ENCODE data around the gene SKAP1.
"Not testable (repeated sequence)": the region's sequence is repeated elsewhere in the genome, so short reads cannot be mapped to it uniquely, and the experiment has no call there.

The SKAP1 gene

DNA sequence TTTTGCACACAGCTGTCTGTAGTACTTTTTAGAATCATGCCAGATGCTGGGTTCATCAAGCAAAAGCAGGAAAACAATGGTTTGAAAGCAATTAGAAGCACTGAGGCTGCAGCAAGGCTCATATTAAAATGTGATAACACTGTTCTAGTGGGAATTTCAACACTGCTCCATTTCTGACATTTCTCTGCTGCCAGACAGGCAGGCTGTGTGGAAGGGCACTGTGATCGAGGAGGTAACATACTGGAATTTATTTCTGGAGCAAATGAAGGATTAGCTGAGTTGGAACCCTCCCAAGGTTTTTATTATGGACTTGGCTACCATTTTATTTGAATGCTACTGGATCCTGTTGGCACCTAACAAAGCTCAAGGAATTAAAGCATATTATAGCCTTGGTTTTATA lies 66.9 kb downstream of the SKAP1 start:
- H3K9ac ChIP-seq (ENCODE audit: low read depth, low read length) = no peak overlapping the region
- H3K4me1 ChIP-seq (ENCODE audit: insufficient read depth, low read length) = no peaks in the 10 kb centered on the region
- no peaks in the 10 kb centered on the region for H3K9me3 ChIP-seq (ENCODE audit: insufficient read depth, low read depth, low read length)
- 88% methylated on average over 1 of the region's 1 CpG for WGBS
- no peak overlapping the region for H3K4me3 ChIP-seq (ENCODE audit: low read length)
- H3K27me3 ChIP-seq (ENCODE audit: insufficient read depth, low read length) = peaks cover 18% of the 10 kb centered on the region
- no peak overlapping the region for H3K27ac ChIP-seq (ENCODE audit: low read depth, low read length)
- no peaks in the 10 kb centered on the region for H3K36me3 ChIP-seq (ENCODE audit: insufficient read depth, low read length)

DNA sequence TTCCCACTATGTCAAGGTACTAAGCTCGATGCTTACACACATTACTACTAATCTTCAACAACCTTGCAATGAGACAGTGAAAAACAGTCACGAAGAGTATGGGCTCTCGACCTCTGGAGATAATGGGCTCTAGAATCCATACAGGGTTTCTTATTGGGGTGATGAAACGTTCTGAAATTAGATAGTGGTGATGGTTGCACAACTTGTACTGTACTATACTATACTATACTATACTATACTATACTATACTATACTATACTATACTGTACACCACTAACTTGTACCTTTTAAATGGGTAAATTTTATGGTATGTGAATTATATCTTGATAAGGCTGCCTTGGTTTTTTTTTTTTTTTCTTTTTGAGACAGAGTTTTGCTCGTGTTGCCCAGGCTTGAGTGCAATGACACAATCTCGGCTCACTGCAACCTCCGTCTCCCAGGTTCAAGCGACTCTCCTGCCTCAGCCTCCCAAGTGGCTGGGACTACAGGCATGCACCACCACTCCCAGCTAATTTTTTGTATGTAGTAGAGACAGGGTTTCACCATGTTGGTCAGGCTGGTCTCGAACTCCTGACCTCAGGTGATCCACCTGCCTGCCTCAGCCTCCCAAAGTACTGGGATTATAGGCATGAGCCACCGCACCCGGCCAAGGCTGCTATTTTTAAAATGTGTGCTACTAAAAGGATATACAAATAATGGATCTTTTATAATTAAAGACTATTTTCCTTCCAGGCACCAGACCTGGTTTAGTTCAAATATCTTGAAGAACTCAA lies 69.0 kb downstream of the SKAP1 start:
- H3K4me3 ChIP-seq (ENCODE audit: low read length); H3K9me3 ChIP-seq (ENCODE audit: insufficient read depth, low read depth, low read length); H3K27me3 ChIP-seq (ENCODE audit: insufficient read depth, low read length); H3K9ac ChIP-seq (ENCODE audit: low read depth, low read length); H3K4me1 ChIP-seq (ENCODE audit: insufficient read depth, low read length); H3K27ac ChIP-seq (ENCODE audit: low read depth, low read length); H3K36me3 ChIP-seq (ENCODE audit: insufficient read depth, low read length): not testable (repeated sequence)
- WGBS = 95% methylated on average over 9 of the region's 11 CpGs

DNA sequence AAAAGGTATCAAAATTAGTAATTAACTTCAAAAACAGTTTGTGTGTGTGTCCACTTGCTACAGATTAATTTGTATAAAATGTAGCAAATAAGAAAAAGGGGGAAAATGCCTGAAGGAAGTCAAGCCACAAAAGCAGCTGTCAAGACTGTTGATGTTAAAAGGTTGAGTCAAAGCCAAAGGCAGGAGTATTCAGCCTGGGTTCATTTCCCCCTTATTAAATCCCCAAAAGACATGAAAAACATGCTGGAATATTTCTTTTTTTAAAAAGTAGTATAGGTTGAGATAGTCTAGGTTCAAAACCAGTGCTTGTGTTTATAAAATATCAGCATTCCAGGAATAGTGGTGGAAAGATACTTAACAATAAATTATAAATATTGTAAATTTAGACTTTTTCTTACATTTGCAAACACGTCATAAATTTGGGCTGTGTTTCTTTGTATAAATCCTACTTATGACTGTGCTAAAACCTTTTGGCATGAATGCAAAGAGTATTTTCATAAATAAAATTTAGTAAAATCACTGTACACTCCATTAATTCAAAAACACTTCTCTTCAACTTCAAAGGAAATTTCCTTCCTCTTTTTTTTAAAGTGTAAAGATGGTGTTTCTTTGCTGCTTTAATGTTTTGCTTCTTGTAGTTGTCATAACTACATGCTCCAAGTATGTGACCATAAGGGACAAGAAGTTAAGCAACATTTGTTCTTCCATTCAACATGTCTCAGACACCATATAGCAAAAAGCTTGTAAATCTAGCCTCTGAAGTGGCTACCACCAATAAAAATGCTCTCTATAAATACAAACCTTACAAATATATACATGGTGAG lies 72.0 kb downstream of the SKAP1 start:
- H3K27ac ChIP-seq (ENCODE audit: low read depth, low read length) = no peak overlapping the region
- no peaks in the 10 kb centered on the region for H3K36me3 ChIP-seq (ENCODE audit: insufficient read depth, low read length)
- H3K4me3 ChIP-seq (ENCODE audit: low read length) = no peak overlapping the region
- no peaks in the 10 kb centered on the region for H3K9me3 ChIP-seq (ENCODE audit: insufficient read depth, low read depth, low read length)
- 67% methylated on average over 1 of the region's 1 CpG for WGBS
- no peak overlapping the region for H3K9ac ChIP-seq (ENCODE audit: low read depth, low read length)
- H3K4me1 ChIP-seq (ENCODE audit: insufficient read depth, low read length) = no peaks in the 10 kb centered on the region
- H3K27me3 ChIP-seq (ENCODE audit: insufficient read depth, low read length) = peaks cover 7% of the 10 kb centered on the region

- Histone ChIP-seq H3K27ac (ENCODE audit: low read depth, low read length) (no peak overlapping the region), H3K4me1 (ENCODE audit: insufficient read depth, low read length) (no peaks in the 10 kb centered on the region), H3K36me3 (ENCODE audit: insufficient read depth, low read length) (no peaks in the 10 kb centered on the region), H3K9ac (ENCODE audit: low read depth, low read length) (no peak overlapping the region), H3K9me3 (ENCODE audit: insufficient read depth, low read depth, low read length) (no peaks in the 10 kb centered on the region), H3K4me3 (ENCODE audit: low read length) (no peak overlapping the region), H3K27me3 (ENCODE audit: insufficient read depth, low read length) (peaks cover 7% of the 10 kb centered on the region; the same call in 1 of the 2 replicates)
- 88% methylated on average over 1 of the region's 2 CpGs for WGBS
These were observed 73.1 kb downstream of the SKAP1 start for GRCh38 chr17:48356866-48357265.

DNA sequence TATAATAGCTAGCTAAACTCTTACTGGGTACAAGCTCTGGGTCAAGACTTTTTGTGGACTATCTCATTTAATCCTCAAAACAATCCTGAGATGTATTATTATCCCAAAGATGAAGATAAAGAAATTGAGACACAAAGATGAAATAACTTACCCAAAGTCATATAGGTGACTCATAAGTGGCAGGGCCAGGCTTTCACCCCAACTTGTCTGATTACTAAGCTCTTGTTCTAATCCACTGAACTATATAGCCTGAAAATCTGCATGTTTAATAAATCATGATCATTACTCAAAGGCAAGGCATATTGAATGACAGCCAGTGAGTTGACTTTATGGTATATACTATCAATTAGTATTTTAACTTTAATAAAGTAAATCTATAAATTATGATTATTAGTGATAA lies 77.4 kb downstream of the SKAP1 start:
- Histone ChIP-seq H3K27ac (ENCODE audit: low read depth, low read length) (no peak overlapping the region), H3K9ac (ENCODE audit: low read depth, low read length) (no peak overlapping the region), H3K9me3 (ENCODE audit: insufficient read depth, low read depth, low read length) (no peaks in the 10 kb centered on the region), H3K4me1 (ENCODE audit: insufficient read depth, low read length) (no peaks in the 10 kb centered on the region), H3K27me3 (ENCODE audit: insufficient read depth, low read length) (peaks cover 31% of the 10 kb centered on the region; the same call in 1 of the 2 replicates), H3K36me3 (ENCODE audit: insufficient read depth, low read length) (no peaks in the 10 kb centered on the region), H3K4me3 (ENCODE audit: low read length) (no peak overlapping the region)

DNA sequence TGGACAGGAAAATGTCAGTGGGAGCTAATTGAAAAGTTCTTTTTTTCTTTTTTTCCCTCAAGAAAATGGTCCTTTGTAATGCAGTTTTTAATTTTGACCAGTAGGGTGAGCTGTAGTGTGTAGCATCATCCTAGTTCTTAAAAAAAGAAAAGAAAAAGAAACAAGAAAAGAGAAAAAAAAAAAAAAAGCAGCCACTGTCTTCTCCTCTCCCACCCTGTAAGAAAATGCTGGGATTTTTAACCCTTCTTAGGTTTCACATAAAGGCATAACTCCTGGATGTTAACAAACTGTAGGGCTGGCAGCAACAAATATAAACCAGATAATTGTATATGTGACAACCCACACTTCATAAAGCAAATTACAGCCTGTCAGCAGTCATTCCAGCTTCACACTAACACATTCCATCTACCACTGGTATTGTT lies 78.1 kb downstream of the SKAP1 start:
- no peaks in the 10 kb centered on the region for H3K4me1 ChIP-seq (ENCODE audit: insufficient read depth, low read length)
- H3K9ac ChIP-seq (ENCODE audit: low read depth, low read length) = no peak overlapping the region
- H3K27ac ChIP-seq (ENCODE audit: low read depth, low read length) = no peak overlapping the region
- no peaks in the 10 kb centered on the region for H3K36me3 ChIP-seq (ENCODE audit: insufficient read depth, low read length)
- H3K4me3 ChIP-seq (ENCODE audit: low read length) = no peak overlapping the region
- H3K27me3 ChIP-seq (ENCODE audit: insufficient read depth, low read length) = peaks cover 30% of the 10 kb centered on the region; the same call in 1 of the 2 replicates
- H3K9me3 ChIP-seq (ENCODE audit: insufficient read depth, low read depth, low read length) = no peaks in the 10 kb centered on the region

DNA sequence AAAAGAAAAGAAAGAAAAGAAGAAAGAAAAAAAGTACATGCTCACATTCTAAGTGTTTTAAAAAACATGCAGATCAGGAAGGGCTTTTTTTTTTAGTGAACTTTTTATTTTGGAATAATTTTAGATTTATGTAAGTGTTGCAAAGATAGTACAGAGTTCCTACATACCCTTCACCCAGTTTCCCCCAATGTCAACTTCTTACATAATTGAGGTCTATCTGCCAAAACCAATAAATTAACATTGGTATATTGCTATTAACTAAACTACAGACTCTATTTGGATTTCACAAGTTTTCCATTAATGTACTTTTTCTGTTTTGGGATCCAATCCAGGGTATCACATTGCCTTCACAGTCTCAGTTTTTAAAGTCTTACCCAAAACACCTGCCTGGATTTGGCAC lies 81.7 kb downstream of the SKAP1 start:
- Histone ChIP-seq H3K27me3 (ENCODE audit: insufficient read depth, low read length) (peaks cover 27% of the 10 kb centered on the region; the same call in 1 of the 2 replicates), H3K9ac (ENCODE audit: low read depth, low read length) (no peak overlapping the region), H3K36me3 (ENCODE audit: insufficient read depth, low read length) (no peaks in the 10 kb centered on the region), H3K9me3 (ENCODE audit: insufficient read depth, low read depth, low read length) (no peaks in the 10 kb centered on the region), H3K27ac (ENCODE audit: low read depth, low read length) (no peak overlapping the region), H3K4me1 (ENCODE audit: insufficient read depth, low read length) (no peaks in the 10 kb centered on the region), H3K4me3 (ENCODE audit: low read length) (no peak overlapping the region)

DNA sequence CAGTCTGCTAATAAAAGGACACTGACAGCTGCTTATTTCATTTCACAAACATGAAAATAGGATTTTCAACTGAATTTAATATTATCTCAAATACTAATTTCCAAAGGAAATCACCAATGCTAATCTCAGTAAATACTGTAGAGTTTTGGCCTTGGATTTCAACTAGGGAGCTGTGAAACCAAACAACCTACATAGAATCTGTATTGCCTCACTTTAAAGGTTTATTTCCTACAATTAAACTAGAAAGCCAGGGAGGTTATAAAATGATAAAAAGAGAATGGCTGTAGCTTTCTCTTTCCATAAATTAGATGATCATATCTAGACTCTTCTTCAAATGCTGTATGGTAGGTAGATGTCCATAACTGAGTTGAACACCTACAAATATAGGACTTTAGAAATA lies 82.8 kb downstream of the SKAP1 start:
- H3K4me3 ChIP-seq (ENCODE audit: low read length) = no peak overlapping the region
- H3K9me3 ChIP-seq (ENCODE audit: insufficient read depth, low read depth, low read length) = no peaks in the 10 kb centered on the region
- H3K27me3 ChIP-seq (ENCODE audit: insufficient read depth, low read length) = peaks cover 27% of the 10 kb centered on the region; the same call in 1 of the 2 replicates
- no peak overlapping the region for H3K27ac ChIP-seq (ENCODE audit: low read depth, low read length)
- H3K36me3 ChIP-seq (ENCODE audit: insufficient read depth, low read length) = no peaks in the 10 kb centered on the region
- no peaks in the 10 kb centered on the region for H3K4me1 ChIP-seq (ENCODE audit: insufficient read depth, low read length)
- no peak overlapping the region for H3K9ac ChIP-seq (ENCODE audit: low read depth, low read length)

DNA sequence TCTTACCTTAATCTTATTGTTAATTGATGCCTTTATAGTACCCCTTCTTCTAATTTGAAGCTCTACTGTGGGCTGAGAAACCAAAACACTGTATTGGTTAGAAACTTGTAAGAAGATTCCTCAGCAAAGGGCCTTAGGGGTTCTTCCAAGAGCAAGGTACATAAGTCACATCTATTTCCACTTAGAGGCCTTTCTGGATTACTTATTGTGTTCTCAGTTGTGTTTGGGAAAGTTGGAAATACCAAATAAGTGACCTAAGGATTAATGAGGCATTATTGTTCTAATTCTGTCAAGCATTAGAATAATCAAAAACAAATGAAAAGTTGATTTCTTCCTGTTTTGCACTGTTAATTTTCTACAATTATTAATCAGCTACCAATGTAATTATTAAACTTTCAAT lies 85.8 kb downstream of the SKAP1 start:
- Histone ChIP-seq H3K27ac (ENCODE audit: low read depth, low read length) (no peak overlapping the region), H3K9me3 (ENCODE audit: insufficient read depth, low read depth, low read length) (no peaks in the 10 kb centered on the region), H3K36me3 (ENCODE audit: insufficient read depth, low read length) (no peaks in the 10 kb centered on the region), H3K4me3 (ENCODE audit: low read length) (no peak overlapping the region), H3K9ac (ENCODE audit: low read depth, low read length) (no peak overlapping the region), H3K4me1 (ENCODE audit: insufficient read depth, low read length) (no peaks in the 10 kb centered on the region), H3K27me3 (ENCODE audit: insufficient read depth, low read length) (peaks cover 26% of the 10 kb centered on the region)

- Histone ChIP-seq H3K9ac (ENCODE audit: low read depth, low read length) (no peak overlapping the region), H3K27ac (ENCODE audit: low read depth, low read length) (no peak overlapping the region), H3K36me3 (ENCODE audit: insufficient read depth, low read length) (no peaks in the 10 kb centered on the region), H3K9me3 (ENCODE audit: insufficient read depth, low read depth, low read length) (no peaks in the 10 kb centered on the region), H3K27me3 (ENCODE audit: insufficient read depth, low read length) (peaks cover 50% of the 10 kb centered on the region), H3K4me3 (ENCODE audit: low read length) (no peak overlapping the region), H3K4me1 (ENCODE audit: insufficient read depth, low read length) (no peaks in the 10 kb centered on the region)
- 90% methylated on average over 1 of the region's 2 CpGs for WGBS
These were observed 89.1 kb downstream of the SKAP1 start for GRCh38 chr17:48340916-48341315.

GRCh38 chr17:48338720-48339119 lies 91.3 kb downstream of the SKAP1 start:
- Histone ChIP-seq H3K27me3 (ENCODE audit: insufficient read depth, low read length) (peaks cover 67% of the 10 kb centered on the region), H3K27ac (ENCODE audit: low read depth, low read length) (no peak overlapping the region), H3K4me1 (ENCODE audit: insufficient read depth, low read length) (no peaks in the 10 kb centered on the region), H3K9ac (ENCODE audit: low read depth, low read length) (no peak overlapping the region), H3K9me3 (ENCODE audit: insufficient read depth, low read depth, low read length) (no peaks in the 10 kb centered on the region), H3K36me3 (ENCODE audit: insufficient read depth, low read length) (no peaks in the 10 kb centered on the region), H3K4me3 (ENCODE audit: low read length) (no peak overlapping the region)
- WGBS = 58% methylated on average over 2 of the region's 2 CpGs

Data from HUES64 (cell line).